ENCODE results near the gene MRPL55. TPM values are rescaled to one million over a fixed set of nuclear protein-coding genes. Genes with fewer than 3 reads are reported as not detected.

The MRPL55 gene
- total and polyA plus RNA-seq, 2 experiments from 2014 or later, result 92.4 to 172 TPM

DNA sequence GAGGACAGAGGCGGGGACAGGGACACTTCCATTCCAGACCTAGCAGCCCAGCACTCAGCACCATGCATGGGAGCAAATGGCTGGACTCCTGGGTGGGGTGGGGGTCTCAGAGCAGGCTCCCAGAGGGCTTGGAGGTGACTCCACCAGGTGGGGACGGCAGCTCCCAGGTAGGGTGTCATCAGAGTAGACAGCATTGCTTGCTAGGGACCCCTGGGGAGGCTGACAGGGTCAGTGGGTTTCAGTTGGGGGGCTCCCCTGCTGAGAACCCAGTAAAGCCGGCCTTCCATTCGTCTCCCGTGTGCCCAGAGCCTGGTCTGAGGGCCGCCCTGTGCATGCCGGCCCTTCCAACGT lies 35.9 kb upstream of the MRPL55 start (continued):
- TF ChIP-seq ZNF462 (CRISPR knock-in tag; IDR thresholded peaks at IDR 0.05) (no peak), JUNB (IDR thresholded peaks at IDR 0.05; ENCODE audit: unreplicated experiment) (no peak), EZH2phosphoT487 (IDR thresholded peaks at IDR 0.05; ENCODE audit: unreplicated experiment) (no peak)
- TF ChIP-seq, protein P1, sequence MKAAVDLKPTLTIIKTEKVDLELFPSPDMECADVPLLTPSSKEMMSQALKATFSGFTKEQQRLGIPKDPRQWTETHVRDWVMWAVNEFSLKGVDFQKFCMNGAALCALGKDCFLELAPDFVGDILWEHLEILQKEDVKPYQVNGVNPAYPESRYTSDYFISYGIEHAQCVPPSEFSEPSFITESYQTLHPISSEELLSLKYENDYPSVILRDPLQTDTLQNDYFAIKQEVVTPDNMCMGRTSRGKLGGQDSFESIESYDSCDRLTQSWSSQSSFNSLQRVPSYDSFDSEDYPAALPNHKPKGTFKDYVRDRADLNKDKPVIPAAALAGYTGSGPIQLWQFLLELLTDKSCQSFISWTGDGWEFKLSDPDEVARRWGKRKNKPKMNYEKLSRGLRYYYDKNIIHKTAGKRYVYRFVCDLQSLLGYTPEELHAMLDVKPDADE (IDR thresholded peaks at IDR 0.05), result no peak

DNA sequence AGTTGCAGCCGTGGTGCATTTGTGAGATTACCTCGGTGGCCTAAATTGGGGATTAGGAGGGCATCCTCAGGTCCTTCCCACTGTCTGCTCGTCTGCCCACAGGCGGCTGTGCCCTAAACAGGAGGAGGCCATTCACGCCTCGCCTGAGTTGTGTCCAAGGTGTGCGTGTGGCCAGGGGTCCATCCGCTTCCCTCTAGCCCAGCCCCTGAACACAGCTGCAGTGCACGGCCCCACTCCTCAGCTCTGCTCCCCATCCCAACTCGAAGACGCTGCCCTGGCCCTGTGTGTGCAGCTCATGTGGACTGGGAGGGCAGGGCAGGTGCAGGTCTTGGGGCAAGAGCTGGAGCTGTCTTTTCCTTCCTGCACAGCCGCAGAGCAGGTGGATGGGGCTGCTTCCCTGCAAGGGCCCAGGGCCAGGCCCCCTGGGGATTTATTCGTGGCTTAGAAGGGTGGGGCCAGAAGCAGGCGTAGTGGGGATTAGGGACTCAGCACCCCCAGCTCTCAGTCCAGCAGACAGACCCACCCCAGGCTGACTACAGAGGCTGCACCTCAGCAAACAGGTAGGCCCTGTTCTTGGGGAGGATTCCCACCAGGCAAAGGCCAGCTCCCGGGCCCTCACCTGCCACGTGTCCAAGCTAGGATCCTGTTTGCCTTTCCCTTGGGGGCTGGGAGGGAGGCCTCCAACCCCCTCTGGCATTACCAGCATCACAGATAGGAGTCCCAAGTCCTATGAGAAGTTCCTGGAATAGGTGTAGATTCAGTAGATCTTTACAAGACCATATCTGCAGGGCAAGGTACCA lies 35.3 kb upstream of the MRPL55 start:
- Histone ChIP-seq H3F3A (replicated peaks; ENCODE audit: low read depth) (no peaks in the 10 kb centered on the region), H2AFZ (no peak overlapping the region), H3K4me2 (no peak overlapping the region), H3K79me2 (replicated peaks; ENCODE audit: insufficient read depth) (peaks cover 34% of the 10 kb centered on the region), H3K27me3 (ENCODE audit: insufficient read depth) (no peaks in the 10 kb centered on the region), H3K4me1 (ENCODE audit: insufficient read depth) (peaks cover 5% of the 10 kb centered on the region; the same call in 1 of the 2 replicates), H4K20me1 (replicated peaks; ENCODE audit: insufficient read depth) (no peaks in the 10 kb centered on the region), H3K4me3 (no peak overlapping the region), H3K9me2 (ENCODE audit: insufficient read depth) (no peaks in the 10 kb centered on the region), H3K27ac (ENCODE audit: low read depth) (no peak overlapping the region), H3K36me3 (ENCODE audit: insufficient read depth) (no peaks in the 10 kb centered on the region)
- no peak for TF ChIP-seq ZNF331 (CRISPR knock-in tag; IDR thresholded peaks at IDR 0.05; ENCODE audit: low read depth)
- Mint-ChIP-seq H3K27ac (no peak overlapping the region), H3K4me1 (peaks cover 2% of the 10 kb centered on the region; the same call in 1 of the 3 replicates), H3K27me3 (ENCODE audit: insufficient read depth, low read depth, poor library complexity) (peaks cover 10% of the 10 kb centered on the region), H3K4me3 (no peak overlapping the region), H3K9me3 (no peaks in the 10 kb centered on the region; the same call in 2 of the 3 replicates), H3K36me3 (ENCODE audit: low read depth) (no peaks in the 10 kb centered on the region; the same call in 1 of the 3 replicates)
- no peak for ATAC-seq
- DNase-seq (ENCODE audit: low spot score), result no peak

Data from GM23338 (cell line).